NCI-H446 treated with DMSO at 0.1 percent for 48 hours (cell line): ENCODE results near the gene LSM12.
"Not testable (repeated sequence)": the region's sequence is repeated elsewhere in the genome, so short reads cannot be mapped to it uniquely, and the experiment has no call there.

Experiments
- DNase-seq: peaks from one replicate; lab custom pipeline; 2025; lab: John Stamatoyannopoulos, UW

LSM12 gene

DNA sequence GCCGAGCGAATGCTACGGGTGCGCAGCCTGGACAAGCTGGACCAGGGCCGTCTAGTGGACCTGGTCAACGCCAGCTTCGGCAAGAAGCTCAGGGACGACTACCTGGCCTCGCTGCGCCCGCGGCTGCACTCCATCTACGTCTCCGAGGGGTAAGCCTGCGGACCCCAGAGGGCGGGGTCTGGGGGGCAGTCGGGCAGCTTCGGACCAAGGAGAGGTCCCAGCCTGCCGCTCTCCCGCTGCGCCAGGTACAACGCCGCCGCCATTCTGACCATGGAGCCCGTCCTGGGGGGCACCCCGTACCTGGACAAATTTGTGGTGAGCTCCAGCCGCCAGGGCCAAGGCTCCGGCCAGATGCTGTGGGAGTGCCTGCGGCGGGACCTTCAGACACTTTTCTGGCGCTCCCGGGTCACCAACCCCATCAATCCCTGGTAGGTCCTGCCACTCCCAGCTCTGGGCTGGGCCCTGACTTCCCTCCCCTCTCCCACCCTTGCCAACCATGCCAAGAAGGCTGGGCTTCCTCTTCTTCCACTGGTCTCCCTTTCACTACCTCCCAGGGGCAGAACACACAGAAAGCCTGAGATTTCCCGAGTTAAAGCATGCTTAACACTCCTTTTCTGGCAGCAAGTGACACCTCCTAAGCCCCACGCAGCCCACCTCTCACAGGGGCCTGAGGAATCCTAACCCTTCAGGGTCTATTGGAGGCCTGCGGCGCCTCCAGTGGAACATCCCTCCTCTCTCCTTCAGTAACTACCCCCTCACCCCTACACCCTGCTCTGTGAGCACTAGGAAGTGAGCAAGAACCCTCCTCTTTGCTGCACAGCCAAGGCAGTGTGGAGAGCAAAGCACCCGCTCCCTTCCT is 58.9 kb downstream of the LSM12 start:
- no peak for DNase-seq

DNA sequence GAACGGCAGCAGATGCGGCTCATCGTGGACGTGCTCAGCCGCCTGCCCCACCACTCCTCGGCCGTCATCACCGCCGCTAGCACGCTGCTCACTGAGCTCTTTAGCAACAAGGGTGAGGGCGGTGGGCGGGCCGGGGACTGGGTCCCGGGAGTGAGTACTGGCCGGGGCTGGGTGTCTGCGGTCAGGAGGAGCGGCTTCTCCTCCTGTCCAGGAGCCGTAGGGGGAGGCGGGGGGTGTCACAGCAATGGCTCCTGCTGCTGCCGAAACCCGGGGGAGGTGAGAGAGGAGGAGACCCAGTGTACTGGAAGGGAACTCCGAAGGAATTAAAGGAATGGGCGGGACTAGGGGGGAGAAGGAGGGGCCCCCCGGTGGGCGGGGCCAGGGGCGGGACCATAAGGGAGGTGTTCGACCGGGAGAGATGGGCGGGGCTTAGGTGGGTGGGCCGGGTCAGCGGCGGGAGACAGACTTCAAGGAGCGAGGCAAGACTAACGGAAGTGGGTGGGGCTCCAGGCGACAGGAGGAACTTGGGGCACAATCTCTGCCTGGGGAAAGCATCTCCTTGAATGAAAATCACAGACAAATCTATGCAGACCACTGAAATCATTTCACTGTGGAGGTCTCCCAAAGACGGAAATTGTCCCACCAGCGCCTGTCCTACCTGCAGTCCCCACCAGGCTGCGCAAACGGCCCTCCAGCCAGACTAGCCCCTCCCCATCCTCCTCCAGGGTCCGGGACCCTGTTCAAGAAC is 59.7 kb downstream of the LSM12 start:
- peak; percentile 77 for DNase-seq

DNA sequence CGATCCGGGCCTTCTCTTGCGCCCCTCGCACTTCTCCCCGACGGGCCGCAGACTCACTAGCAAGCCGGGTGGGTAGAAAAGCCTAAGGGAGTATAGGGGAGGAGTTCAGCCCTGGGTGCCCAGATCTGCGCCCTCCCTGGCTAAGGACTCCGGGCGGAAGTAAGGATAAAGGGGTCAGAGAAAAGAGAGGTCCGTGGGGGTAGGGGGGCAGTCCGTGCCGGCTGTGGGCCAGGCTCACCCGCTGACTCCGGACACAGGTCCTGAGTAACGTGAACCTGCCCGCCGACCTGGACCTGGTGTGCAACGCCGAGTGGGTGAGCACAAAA is 60.2 kb downstream of the LSM12 start:
- no peak for DNase-seq

DNA sequence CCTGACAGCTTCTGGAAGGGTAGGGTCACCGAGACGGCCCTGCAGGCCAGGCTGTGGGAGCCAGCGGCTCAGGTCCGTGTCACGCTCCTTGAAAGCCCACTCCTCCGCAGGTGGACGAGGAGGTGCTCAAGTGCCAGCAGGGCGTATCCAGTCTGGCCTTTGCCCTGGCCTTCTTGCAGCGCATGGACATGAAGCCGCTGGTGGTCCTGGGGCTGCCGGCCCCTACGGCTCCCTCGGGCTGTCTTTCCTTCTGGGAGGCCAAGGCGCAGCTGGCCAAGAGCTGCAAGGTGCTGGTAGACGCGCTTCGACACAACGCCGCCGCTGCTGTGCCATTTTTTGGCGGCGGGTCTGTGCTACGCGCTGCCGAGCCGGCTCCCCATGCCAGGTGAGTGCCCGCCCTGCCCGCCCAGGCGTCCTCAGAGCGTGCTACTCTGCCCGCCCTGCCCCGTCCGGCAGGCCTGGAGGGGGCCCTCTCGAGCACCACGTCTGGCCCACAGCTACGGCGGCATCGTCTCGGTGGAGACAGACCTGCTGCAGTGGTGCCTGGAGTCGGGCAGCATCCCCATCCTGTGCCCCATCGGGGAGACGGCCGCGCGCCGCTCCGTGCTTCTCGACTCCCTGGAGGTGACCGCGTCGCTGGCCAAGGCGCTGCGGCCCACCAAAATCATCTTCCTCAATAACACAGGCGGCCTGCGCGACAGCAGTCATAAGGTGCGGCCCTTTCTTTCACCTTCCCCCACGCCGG is 60.8 kb downstream of the LSM12 start:
- DNase-seq = no peak

DNA sequence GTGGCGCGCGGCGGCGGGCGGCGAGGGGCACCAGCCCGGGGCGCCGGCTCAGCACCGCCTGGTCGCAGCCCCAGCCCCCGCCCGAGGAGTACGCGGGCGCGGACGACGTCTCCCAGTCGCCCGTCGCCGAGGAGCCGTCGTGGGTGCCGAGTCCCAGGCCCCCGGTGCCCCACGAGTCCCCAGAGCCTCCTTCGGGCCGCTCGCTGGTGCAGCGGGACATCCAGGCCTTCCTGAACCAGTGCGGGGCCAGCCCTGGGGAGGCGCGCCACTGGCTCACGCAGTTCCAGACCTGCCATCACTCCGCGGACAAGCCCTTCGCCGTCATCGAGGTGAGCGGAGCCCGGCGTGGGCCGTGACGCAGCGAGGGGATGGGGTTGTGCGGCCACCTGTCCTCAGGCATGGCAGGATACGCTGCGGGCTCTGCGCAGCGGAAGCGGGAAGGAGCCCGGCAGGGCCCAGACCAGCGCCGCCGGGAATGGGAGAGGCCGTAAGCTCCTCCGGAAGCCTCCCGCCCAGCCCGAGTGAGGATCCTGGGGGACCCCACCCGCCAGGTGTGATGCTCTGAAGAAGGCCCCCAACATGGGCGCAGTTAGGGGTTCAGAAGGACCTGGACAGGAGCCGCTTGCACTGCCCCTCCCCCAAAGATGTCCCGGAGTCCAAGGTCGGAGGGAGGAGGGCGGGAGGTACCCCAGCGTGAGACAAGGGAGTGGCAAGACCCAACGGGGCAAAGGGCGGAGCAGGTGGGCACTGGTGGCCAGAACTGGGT is 61.5 kb downstream of the LSM12 start:
- no peak for DNase-seq

DNA sequence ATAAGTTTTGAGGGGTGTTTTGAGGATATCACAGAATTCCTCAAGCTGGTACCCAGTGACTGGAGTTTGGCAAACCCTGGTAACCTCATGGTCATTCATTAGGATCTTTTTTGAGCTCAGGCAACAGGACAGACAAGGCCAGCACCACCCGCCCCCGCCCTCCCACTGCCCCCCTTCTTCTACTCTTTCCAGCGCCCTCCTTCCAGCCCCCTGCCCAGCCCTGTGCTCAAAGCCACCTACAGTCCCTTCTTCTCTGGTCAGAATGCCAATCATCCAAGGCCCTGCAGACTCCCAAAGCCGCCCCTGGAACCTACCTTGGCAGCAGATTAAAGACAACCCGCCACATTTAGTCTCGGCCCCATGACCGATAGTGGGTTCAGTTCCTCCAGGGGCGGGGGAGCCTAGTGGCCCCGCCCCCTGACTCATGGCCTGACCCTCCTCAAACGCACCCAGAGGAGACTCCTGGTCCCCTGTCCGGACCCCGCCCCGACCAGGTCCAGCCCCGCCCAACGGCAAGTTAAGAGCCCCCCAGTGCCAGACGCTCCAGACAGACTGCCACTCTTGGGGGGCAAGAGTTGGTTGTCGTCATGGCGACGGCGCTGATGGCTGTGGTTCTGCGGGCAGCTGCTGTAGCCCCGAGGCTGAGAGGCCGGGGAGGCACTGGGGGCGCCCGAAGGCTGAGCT is 62.3 kb downstream of the LSM12 start, which contains the start of gene NAGS:
Gene NAGS, plus strand, starts transcription at position 546 of the 684 bp plus-strand sequence. Its CDS starts 42 bp downstream, at position 588.
- no peak for DNase-seq

DNA sequence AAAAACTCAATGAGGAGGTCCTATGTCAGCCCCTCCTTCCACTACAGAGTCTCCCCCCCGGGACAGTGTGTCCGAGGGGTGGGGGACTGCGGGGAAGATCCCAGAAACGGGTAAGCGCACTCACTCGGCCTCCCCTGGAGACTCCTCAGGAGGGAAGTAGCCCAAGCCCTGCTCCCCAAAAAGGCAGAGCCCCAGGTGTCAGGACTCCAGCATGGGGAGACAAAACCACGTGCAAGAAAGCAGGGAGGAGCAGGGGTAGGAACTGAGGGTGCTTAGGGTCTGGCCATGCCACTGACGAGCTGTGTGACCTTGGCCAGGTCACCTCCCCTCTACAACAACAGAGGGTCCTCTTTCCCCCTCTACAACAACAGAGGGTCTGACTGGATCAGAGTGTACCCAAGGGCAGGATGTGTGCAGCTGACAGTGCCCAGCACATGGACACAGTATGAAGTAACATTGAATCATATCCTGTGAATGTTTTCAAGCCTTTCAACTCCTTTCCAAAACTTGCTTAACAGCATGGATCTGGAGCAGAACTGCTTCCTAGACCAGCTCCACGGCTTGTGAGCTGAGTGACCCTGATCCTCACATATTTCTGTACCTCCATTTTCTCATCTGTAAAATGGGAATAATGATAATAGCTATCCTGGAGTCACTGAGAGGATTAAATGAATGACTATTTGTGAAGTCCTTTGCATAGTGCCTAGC is 64.2 kb downstream of the LSM12 start:
- no peak for DNase-seq

DNA sequence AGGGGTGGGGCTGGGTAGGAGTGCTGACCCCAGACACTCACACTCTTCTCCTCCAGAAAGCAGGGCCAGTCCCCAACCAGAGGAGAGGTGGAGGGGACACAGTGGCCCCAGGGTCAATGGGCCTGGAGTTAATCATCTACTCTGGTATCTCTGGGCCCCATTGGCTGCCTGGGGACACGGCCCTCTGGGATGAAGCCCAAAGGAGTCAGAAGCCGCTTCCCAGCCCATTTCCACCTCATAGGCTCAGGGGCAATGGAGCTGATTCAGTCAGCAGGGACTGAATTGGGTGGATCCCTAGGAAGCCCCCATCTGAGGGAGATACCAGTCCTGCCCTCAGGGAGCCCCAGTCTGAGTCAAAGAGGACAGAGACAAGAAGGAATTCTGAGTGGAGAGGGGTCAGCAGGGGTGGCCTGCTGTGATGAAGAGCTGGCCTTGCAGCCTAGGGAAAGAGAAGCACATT is 65.0 kb downstream of the LSM12 start:
- DNase-seq = no peak

DNA sequence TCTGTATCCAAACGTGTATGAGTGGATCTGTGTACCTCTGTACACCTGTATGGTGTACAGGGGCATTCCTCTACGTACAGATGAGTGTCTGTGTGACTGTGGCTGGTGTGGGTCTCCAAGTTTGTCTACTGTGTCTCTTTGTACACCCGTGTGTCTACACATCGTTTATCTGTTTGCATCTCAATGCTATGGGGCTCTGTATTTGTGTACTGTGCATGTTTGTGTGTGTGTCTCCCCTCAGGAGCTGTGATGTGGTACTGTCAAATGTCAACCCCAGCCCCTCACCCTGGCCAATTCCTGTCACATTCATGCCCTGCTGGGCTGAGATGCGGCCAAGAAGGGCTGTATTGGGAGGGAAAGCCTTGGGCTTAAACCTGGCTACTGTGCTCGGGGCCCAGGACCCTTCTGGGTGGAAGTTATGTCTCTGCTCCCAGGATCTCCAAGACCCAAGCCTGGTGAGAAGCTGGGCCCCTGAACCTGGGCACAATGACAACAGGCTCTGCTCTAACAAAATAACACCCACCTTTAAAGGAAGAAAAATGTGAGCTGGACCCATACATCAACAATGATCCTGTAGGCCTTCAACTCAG is 65.5 kb downstream of the LSM12 start:
- DNase-seq = no peak

DNA sequence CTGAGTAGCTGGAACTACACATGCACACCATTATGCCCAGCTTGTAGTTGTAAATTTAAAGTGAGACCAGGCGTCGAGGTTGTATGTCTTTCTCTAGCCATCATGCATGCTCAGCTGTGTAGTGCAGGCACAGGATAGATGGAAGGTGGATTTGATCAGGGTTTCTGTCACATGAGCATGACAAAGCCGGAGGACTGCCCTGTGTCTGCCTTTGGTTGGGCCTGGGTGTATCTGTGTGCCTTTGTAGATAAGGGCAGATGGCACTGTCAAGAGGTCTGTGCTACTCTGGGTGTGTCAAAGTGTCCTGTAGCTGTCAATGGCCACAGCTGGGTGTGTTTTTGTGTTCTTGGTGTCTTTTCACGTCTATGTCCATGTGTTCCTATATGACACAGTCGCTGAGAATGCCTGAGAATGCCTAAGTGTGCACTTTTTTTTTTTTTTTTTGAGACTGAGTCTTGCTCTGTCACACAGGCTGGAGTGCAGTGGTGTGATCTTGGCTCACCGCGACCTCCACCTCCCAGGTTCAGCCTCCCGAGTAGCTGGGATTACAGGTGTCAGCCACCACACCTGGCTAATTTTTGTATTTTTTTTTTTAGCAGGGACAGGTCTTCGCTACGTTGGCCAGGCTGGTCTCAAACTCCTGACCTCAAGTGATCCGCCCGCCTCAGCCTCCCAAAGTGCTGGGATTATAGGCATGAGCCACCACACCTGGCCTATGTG is 66.2 kb downstream of the LSM12 start:
- DNase-seq = no peak

DNA sequence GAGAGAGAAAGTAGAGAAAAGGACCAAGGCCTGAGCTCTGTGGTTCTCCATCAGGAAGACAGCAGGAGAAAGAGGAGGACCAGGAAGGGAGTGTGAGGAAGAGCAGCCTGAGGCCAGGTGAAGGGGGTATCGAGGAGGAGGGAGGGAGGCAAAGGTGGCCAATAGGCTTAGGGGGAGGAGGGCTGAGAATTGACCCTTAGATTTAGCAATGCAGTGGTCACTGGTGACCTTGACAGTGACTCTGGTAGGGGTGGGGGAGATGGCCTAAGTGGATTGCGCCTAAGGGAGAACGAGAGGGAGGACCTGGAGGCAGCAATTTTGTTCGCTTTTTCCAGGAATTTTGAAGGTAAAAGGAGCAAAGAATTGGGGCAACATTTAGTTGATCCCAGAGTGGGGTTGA is 67.4 kb downstream of the LSM12 start:
- DNase-seq = no peak

DNA sequence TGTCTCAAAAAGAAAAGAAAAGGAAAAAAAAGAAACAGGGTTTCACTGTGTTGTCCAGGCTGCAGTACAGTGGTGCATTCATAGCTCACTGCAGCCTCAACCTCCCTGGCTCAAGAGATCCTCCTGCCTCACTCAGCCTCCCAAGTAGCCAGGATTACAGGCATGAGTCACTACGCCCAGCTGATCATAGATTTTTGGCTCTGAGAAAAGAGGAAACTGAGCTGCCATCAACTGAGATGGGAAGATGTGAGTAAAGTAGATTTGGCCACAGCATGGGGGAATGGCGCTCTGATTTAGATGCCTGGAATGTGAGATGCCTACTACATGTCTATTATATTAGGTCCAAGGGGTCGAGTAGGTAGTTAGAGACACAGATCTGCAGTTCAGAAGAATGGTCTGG is 67.9 kb downstream of the LSM12 start:
- no peak for DNase-seq

DNA sequence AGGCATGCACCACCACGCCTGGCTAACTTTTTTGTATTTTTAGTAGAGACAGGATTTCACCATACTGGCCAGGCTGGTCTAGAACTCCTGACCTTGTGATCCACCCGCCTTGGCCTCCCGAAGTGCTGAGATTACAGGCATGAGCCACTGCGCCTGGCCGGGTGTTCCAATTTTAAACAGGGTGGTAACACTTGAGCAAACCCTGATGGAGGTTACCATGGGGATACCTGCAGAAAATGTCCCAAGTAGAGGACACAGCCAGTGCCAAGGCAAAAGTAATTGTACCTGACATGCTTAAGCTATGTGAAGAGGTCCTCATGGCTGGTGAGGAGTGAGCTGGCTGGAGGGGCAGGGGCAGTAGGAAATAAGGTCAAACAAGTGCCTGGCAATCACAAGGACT is 69.3 kb downstream of the LSM12 start:
- DNase-seq = not testable (repeated sequence)

DNA sequence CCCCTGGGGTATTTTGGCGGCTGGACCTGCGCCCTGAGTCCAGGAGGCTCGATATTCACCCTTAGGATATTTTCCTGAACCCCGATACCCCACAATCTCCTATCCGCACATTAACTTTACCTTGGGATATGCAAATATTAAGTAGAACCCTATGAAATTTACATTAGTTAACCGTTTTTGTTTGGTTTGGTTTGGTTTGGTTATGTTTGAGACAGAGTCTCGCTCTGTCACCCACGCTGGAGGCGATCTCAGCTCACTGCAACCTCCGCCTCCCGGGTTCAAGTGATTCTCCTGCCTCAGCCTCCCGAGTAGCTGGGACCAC is 71.4 kb downstream of the LSM12 start:
- no peak for DNase-seq

DNA sequence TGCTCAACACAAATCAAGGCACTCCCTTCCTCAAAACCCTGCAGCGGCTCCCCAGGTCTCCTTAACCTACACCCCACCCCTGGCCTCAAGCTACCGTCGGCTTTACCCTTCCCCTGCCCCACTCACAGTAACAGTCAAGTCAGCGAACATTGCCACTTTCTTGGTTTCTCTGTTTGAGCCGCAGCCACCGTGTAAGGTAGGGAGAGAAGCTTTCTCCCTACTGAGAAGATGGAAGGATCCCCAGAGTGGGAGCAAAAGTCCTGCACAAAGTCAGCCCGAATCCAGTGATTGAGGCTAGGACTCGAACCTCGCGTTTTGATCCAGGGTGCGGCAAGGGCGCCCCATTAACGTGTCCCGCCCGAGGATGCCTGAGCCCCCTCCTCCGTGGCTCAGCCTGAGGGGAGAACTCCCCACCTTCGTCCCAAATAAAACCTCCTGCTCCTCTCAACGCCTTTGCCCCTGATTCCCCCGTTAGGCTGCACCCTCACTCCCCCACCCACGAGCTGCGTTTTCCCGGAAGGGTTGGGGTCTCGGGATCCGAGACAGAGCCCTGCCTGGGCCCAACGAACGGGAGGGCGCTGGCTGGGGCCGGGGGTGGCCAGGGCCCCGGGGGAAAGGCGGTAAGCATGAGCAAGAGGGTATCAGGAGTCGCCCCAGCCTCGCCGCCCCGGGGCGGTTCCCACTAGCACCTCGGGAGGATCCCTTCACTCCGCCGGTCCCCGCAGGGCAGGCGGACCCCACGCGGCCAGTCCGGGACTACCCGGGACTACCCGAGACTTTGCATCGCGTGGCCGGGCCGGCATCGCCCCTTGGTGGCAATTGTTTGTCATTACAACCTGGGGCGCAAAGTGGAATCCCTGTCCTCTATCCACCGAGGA is 72.0 kb downstream of the LSM12 start:
- DNase-seq = no peak

DNA sequence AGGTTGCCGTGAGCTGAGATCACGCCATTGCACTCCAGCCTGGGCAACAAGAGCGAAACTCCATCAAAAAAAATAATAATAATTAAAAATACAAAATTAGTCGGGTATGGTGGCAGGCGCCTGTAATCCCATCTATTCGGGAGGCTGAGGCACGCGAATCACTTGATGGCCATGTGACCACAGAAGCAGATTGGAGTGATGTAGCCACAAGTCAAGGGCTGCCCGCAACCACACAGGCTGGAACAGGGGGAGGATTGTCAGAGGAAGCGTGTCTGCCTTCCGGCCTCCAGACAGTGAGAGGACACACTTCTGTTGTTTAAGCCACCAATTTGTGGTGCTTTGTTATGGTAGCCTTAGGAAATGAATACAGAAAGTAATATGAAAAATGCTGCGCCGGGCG is 73.8 kb downstream of the LSM12 start:
- DNase-seq = no peak

DNA sequence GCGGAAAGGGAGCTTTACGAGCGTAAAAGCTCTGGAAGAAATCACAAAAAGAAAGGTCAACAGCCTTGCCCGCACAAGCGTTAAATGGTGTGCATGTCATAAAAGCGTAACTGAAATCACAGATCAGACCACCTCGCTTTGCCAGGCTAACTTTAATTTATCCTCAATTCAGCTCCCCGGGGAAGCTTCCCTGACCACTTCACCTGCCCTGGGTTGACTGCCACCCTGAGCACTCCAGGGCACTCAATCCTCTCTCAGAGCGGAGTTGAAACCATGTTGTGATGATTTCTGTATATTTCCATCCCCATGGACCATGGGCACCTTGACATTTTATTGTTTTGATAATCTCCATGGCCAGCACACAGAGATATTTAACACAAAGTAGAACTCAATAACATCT is 78.2 kb downstream of the LSM12 start:
- DNase-seq = no peak

DNA sequence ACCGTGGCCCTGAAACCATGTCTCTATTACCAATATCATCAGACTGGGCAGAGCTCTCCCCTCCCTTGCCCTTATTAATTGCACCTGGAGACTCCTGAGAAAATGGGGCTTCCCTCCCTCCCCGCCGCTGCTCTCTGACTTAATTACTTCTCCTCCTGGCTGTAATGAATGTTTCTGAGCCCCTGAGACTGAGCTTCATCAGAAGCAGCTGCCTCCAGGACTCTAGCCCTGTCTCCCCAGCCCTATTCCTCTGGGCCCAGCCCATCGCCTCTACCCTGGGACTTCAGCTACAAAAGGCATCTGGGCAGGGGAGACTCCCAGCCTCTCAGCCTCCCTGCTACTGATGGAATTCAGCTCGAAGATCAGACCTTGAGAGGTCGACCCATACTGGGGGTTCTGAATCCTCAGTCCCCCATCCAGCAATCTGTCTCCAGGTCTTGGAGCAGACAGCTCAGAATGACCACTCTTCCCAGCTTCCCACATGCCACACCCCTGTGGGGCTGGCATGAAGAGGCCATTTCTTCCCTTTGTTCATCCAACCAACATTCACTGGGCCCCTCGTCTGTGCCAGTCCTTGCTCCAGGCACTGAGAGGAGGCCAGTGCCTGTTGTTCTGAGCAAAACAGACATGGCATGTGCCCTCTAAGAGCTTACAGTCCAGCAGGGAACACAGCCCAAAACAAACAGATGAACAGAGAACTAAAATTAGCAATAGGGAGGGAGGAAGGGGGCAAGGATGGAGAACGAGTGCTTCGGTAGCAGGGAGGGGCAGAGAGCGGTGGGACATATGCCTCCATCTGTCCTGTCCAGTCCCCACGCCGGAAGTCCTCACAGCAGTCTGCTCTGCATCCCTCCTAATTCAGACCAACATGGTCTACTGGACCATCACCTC is 79.1 kb downstream of the LSM12 start:
- no peak for DNase-seq
